HepG2 (cell line): ENCODE data around the gene FAH. TPM values are rescaled to one million over a fixed set of nuclear protein-coding genes. Genes with fewer than 3 reads are reported as not detected.
A peak's percentile ranks its signal among the peaks of the same experiment; 100 is the strongest.

ENCODE experiments used
- ARNTL ChIP-seq: sonication (generic); formaldehyde crosslinking; IDR thresholded peaks from 2 replicates; pipeline ENCODE4 v1.4.0; 2020; ENCODE audit warnings: mild to moderate bottlenecking, missing genetic modification reagents
- ATF2 ChIP-seq: sonication (generic); formaldehyde crosslinking; IDR thresholded peaks from 2 replicates; pipeline ENCODE4 v1.4.0; 2020; ENCODE audit warnings: missing genetic modification reagents
- DDIT3 ChIP-seq: sonication (generic); formaldehyde crosslinking; IDR thresholded peaks from 2 replicates; pipeline ENCODE4 v1.4.0; 2020; ENCODE audit warnings: mild to moderate bottlenecking, missing genetic modification reagents
- DPF2 ChIP-seq: sonication (generic); formaldehyde crosslinking; IDR thresholded peaks from 2 replicates; pipeline ENCODE4 v1.4.0; 2020; ENCODE audit warnings: mild to moderate bottlenecking, low read depth, missing genetic modification reagents, borderline replicate concordance
- ESRRA ChIP-seq: sonication (generic); formaldehyde crosslinking; IDR thresholded peaks from 2 replicates; pipeline ENCODE4 v1.5.1; 2020; ENCODE audit warnings: mild to moderate bottlenecking, low read depth, missing genetic modification reagents
- FOSL2 ChIP-seq: sonication (generic); formaldehyde crosslinking; IDR thresholded peaks from 2 replicates; pipeline ENCODE4 v1.4.0; 2020; ENCODE audit warnings: missing genetic modification reagents
- FOXK1 ChIP-seq: sonication (generic); formaldehyde crosslinking; IDR thresholded peaks from 2 replicates; pipeline ENCODE4 v1.4.0; 2020; ENCODE audit warnings: low read depth, missing genetic modification reagents, borderline replicate concordance
- HNF4A ChIP-seq: sonication (generic); formaldehyde crosslinking; IDR thresholded peaks from 2 replicates; pipeline ENCODE4 v1.4.0; 2020; ENCODE audit warnings: missing genetic modification reagents
- KDM3A ChIP-seq: IDR thresholded peaks from 2 replicates; pipeline ENCODE4 v1.6.1; 2018; ENCODE audit warnings: low read depth, missing compliant biosample characterization
- MEIS2 ChIP-seq: sonication (generic); formaldehyde crosslinking; IDR thresholded peaks from 2 replicates; pipeline ENCODE4 v1.9.0; 2021; ENCODE audit warnings: mild to moderate bottlenecking, missing genetic modification reagents
- PBX3 ChIP-seq: sonication (generic); formaldehyde crosslinking; IDR thresholded peaks from 2 replicates; pipeline ENCODE4 v1.8.1; 2023; ENCODE audit warnings: missing genetic modification reagents, inconsistent platforms, borderline replicate concordance
- PLSCR1 ChIP-seq: sonication (generic); formaldehyde crosslinking; IDR thresholded peaks from 2 replicates; pipeline ENCODE4 v1.5.0; 2020; ENCODE audit warnings: missing genetic modification reagents, mild to moderate bottlenecking, borderline replicate concordance
- SETDB1 ChIP-seq: sonication (generic); formaldehyde crosslinking; IDR thresholded peaks from 2 replicates; pipeline ENCODE4 v1.5.1; 2020; ENCODE audit warnings: missing genetic modification reagents, mild to moderate bottlenecking, borderline replicate concordance
- SNAPC4 ChIP-seq: sonication (generic); formaldehyde crosslinking; IDR thresholded peaks from 2 replicates; pipeline ENCODE4 v1.4.0; 2020; ENCODE audit warnings: mild to moderate bottlenecking, missing genetic modification reagents
- TFAP4 ChIP-seq: sonication (generic); IDR thresholded peaks from 2 replicates; pipeline ENCODE4 v1.6.1; 2016; ENCODE audit warnings: low read depth, borderline replicate concordance
- ZMYM4 ChIP-seq: sonication (generic); formaldehyde crosslinking; IDR thresholded peaks from 2 replicates; pipeline ENCODE4 v1.8.1; 2023; ENCODE audit warnings: mild to moderate bottlenecking, missing genetic modification reagents
- ZNF160 ChIP-seq: sonication (generic); formaldehyde crosslinking; IDR thresholded peaks from 2 replicates; pipeline ENCODE4 v1.8.0; 2022; ENCODE audit warnings: mild to moderate bottlenecking, inconsistent platforms, missing genetic modification reagents
- ZNF234 ChIP-seq: sonication (generic); formaldehyde crosslinking; conservative IDR thresholded peaks from 2 replicates; pipeline ENCODE4 v1.5.1; 2020; ENCODE audit warnings: mild to moderate bottlenecking, missing genetic modification reagents
- ZNF430 ChIP-seq: sonication (generic); formaldehyde crosslinking; IDR thresholded peaks from 2 replicates; pipeline ENCODE4 v1.9.0; 2021; ENCODE audit warnings: mild to moderate bottlenecking, missing genetic modification reagents
- ZNF589 ChIP-seq: sonication (generic); formaldehyde crosslinking; conservative IDR thresholded peaks from 2 replicates; pipeline ENCODE4 v1.8.0; 2022; ENCODE audit warnings: mild to moderate bottlenecking, moderate library complexity, missing genetic modification reagents
- ZNF766 ChIP-seq: sonication (generic); formaldehyde crosslinking; IDR thresholded peaks from 2 replicates; pipeline ENCODE4 v1.5.0; 2020; ENCODE audit warnings: missing genetic modification reagents, borderline replicate concordance
- polyA plus RNA-seq, 8 experiments: library from polyadenylated mRNA; depleted of rRNA in 3 of 8; stranded (reverse) in 7 of 8; unstranded in 1 of 8; fragments of >200 nt; fragmentation: Illumina TruSeq in 4 of 8; extraction: Trizol in 4 of 8; gene quantifications; 2 replicates each; pipeline versions ENCODE4 v1.2.1 to v1.2.3, GENCODE V29; 2011 to 2016; ENCODE audit warnings: low read depth in 4 of 8, missing spikeins in 1 of 8, mixed read lengths in 1 of 8; ENCODE audit not compliant: insufficient read depth in 1 of 8
- total RNA-seq, 5 experiments: library from RNA; depleted of rRNA; stranded (reverse); fragments of >200 nt; fragmentation: Illumina TruSeq; extraction: Trizol; gene quantifications; 2 replicates each; pipeline ENCODE4 v1.2.3, GENCODE V29; 2016; ENCODE audit warnings: low read depth in 1 of 5

Gene FAH
- total and polyA plus RNA-seq, 2 of the 13 experiments (the other 11 are each of a cell fraction or from before 2014, with no cell fraction given), result 36.6 to 75.0 TPM

GRCh38 chr15:80163217-80163616, 10.4 kb downstream of the FAH start (continued):
- no peak for TF ChIP-seq DDIT3 (CRISPR knock-in tag)
- TF ChIP-seq DPF2 (CRISPR knock-in tag), result no peak
- no peak for TF ChIP-seq MEIS2
- TF ChIP-seq FOXK1, result no peak
- no peak for TF ChIP-seq PLSCR1 (CRISPR knock-in tag)
- TF ChIP-seq TFAP4, result 0 out of 2 replicates have a peak, but pooled peaks have one; percentile 13
- no peak for TF ChIP-seq SNAPC4 (CRISPR knock-in tag)
- TF ChIP-seq ATF2 (CRISPR knock-in tag), result no peak
- no peak for TF ChIP-seq PBX3
- 0 out of 2 replicates have a peak, but pooled peaks have one; percentile 25 for TF ChIP-seq ARNTL
- TF ChIP-seq ZNF234 (CRISPR knock-in tag), result no peak
- TF ChIP-seq ZNF160 (CRISPR knock-in tag), result no peak
- peak; percentile 67 for TF ChIP-seq ESRRA (CRISPR knock-in tag)
- no peak for TF ChIP-seq ZNF589 (CRISPR knock-in tag)
- TF ChIP-seq KDM3A (CRISPR knock-in tag), result no peak
- TF ChIP-seq HNF4A (CRISPR knock-in tag), result peak; percentile 68
- TF ChIP-seq SETDB1 (CRISPR knock-in tag), result no peak
- peak; percentile 71 for TF ChIP-seq ZMYM4 (CRISPR knock-in tag)
- peak; percentile 30; the same call in 1 of the 2 replicates for TF ChIP-seq FOSL2
- TF ChIP-seq ZNF766, result no peak
- TF ChIP-seq ZNF430 (CRISPR knock-in tag), result no peak
